HG02852 (cell line): ENCODE results near the gene OR6B1.

ENCODE experiments used
- ATAC-seq: cut with Tn5 transposase; IDR thresholded peaks from one replicate; pipeline ENCODE4 v1.9.1; 2021; ENCODE audit warnings: mild to moderate bottlenecking, moderate library complexity; ENCODE audit not compliant: unreplicated experiment

The OR6B1 gene

DNA sequence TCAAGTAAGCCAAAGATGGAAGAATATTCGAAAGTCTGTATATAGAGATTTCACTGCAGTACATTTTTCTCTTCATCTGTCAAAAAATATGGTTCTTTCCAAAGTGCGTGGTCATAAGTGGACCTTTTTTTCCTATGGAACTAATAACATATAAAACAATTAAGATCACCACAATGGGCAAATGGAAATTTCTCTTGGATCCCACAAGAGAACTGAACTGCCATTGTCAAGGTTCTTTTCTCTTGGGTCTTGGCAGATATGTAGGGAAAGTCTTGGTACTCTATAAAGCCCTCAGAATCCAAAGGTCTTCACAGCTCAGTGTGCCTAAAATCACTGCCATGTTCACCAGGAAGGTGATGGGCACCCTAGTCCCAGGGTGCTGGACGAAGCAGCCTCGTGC, at the start of gene OR6B1:
TSS of gene OR6B1 (plus strand) at position 301 of the 400 bp plus-strand sequence. CDS start 3,677 bp downstream, outside the sequence.
- no peak for ATAC-seq

DNA sequence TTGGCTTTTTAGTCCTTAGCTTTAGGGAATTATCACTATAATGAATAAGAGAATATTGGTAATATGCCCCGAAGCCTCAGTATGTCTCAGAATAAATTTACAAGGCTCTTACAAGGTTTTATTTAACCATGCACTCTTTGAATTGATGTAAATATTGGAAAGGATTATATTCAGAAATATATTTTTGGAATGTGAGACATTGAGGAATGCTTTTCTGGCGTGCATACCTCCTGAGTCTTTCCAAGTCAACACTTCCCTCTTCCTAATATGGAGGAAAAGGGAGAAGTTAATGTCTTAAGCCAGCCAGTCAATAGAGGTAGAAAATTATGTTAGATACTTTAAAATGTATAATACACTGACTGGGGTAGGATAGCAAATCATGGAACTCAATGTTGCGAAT, 46.7 kb upstream of the OR6B1 start:
- no peak for ATAC-seq

DNA sequence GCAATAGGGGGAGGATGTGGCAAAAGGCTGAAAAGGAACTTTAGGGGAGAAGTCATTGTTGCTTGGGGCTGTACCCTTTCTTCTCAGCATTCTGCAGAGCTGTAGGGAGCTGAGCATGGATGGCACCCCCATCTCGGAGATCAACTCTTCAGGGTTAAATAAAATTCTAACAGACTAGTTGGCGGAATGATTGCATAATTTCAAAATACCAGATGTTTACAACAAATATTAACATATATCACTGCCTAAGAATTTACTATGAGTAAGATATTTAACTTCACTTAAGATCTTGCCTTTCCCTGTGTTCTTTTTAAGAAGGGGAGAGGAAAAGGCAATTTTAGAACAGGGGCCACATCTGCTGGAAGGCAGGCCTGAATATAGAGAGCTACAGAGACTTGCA, 46.0 kb upstream of the OR6B1 start:
- ATAC-seq = no peak

DNA sequence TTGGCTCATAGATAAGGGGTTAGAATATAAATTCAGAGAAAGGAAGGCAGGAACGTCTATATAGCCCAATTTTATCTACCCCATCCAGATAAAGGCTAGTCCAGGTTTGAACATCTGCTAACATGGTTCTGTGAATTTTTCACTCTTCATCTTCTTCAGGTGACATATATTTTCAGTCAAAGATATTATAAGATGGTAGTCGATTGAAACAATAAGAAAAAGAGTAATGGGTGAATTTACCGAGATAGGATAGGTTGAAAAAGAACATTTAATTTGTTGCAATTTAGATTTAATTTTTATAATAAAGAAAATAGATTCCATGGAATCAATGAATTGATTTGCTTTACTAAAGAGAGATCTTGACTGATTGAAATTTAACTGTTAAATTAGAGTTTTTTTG, 45.6 kb upstream of the OR6B1 start, which contains the start of gene OR2F1:
TSS of gene OR2F1 (plus strand) at position 301 of the 400 bp plus-strand sequence. CDS start 5,127 bp downstream, outside the sequence.
- no peak for ATAC-seq

DNA sequence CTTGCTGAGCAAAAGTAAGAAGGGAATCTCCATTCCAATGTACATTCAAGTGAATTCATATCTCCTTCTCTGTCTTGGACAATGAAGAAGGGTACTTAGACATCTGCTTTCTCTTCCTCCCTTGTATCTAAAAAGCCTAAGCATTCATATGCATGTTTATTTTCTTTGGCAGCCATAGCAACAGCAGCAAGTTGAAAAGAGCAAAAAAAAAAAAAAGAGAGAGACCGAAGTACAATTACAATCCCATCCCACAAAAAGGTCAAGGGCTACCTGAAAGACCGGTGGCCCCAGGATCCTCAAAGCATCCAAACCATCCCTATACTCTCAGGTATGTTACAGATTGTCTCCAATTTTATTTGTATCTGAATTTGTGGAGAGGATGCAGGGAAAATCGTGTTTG, 41.3 kb upstream of the OR6B1 start:
- ATAC-seq = no peak

DNA sequence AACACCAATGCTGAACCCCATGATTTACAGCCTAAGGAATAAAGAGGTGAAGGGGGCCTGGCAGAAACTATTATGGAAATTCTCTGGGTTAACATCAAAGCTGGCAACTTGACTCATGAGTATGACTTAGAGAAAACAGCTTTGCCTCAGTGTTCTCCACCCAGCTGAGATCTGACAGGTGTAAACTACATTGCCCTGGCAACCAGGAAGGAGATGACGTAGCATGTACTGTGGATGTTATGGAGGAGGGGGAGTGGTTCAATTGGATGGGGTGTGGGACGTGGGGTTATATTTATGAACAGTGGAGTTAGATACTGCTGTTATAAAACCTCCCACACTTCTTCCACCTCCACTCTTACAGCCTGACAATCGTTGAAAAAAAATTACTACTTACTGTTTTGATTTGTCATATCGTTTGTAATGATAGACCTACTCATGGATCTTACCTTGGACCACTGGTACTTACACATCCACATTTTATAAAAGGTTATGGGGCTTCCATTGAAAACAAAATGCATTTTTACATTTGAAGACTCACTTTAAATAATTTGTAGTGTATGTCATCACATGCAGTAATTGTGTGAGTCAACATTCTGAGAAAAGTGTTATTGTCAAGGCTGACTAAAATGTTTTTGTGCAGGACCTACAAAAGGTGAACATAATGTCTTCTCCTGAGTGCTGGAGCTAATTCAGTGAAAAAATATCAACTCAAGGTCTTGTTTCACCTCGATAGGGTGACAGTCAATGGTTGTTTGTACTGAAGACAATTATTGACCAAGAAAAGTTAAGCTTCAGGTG, 39.1 kb upstream of the OR6B1 start:
- no peak for ATAC-seq

DNA sequence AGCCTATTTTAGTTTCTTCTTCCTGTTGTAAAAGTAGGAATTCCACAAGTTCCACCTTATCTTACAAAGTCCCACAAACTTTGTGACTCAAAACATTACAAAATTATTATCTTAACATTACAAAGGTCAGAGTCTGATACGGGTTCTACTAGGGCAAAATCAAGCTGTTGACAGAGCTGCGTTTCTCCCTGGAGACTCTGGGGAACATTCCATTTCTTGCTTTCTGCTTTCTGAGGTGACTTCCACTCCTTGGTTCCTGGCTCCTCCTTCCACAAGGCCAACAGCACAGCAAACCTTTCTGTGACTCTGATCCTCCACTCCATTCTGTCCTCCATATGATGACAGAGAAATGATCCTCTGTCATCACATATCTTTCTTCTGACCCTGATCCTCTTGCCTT, 34.8 kb upstream of the OR6B1 start:
- ATAC-seq = no peak

DNA sequence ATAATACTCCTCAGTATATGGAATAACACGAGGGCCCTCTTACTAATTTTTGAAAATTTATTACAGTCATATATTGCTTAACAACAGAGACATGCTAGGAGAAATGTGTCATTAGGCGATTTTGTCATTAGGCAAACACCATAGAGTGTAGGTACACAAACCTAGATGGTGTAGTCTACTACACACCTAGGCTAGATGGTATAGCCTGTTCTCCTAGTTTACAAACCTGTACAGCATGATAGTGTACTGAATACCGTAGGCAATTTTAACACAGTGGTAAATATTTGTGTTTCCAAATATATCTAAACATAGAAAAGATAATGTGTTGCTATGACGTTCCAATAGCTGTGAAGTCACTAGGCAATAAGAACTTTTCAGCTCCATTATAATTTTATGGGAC, 32.7 kb upstream of the OR6B1 start:
- ATAC-seq = no peak

DNA sequence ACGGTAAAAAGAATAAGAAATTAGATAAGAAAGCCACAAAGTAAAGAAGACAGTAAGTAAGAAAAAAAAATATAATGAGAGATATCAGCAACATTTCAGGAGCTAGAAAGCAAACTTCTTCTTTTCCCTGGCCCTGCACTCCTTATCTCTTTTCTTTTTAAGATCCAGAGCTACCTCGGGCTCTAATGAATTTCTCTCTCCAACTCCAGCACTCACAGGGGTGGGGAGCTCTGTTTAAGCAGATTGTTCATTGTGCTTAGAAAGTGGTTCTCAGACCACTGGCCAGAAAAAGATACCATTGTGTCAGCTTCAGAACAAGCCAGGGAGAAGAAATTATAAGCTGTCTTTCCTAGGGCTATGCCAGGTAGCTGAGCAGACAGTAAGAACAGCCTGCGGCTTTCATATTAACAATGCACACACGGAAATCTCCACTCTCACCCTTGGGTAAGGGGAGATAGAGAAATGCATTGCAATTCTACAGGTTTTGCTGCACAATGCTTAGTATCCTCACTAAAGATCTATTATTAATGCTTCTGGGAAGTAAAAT, 26.2 kb upstream of the OR6B1 start:
- no peak for ATAC-seq

DNA sequence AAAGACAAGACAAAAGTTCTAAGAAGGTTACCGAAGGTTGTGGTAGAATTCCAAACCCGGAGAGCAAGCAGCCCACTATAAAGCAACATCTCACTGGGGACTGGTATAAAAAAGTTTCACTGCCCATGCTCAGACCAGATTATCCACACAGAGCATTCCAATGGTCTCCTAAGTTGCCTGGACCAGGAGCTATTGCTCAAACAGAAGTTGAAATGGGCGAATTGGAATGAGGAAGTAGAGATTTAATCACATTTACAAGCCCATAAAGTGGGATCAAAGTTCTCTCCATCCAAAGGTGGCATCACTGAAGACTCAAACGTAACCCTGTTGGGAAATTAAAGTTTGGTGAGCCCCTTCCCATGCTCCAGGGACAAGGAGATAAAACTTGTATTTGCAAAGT, 25.7 kb upstream of the OR6B1 start:
- no peak for ATAC-seq

DNA sequence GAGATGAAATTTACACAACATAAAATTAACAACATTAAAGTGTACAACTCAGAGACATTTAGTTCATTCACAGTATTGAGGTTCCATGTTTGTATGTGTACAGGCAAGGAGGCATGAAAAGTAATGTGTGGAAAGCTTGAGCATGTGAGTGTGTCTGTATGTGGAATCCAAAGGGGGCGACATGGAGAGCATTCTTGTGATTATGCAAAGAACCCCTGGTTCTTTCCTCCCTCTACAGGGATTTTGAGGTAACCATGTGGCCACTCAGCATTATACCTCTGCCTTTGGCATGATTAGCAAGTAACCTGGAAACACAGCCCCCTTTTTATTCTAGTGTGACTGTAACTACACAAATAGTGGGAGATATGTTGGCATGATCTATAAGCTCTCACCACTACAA, 24.5 kb upstream of the OR6B1 start:
- ATAC-seq = no peak

DNA sequence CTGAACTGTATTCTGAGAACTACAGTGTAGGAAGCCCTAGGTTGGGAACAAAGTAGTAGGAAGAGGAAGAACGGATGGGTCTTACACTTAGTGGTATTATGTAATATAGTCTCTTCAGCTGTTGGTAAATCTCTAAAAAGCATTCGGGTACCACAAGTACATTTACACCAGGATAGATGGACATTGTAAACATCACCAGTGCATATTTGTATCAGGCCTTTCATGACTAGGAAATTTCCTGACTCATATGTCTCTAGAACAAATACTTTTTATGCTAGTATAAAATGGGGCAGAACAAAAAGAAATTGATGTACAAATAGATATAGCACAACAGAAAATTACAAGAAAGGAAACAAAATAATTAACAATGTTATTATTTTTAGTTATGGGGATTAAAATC, 21.5 kb upstream of the OR6B1 start:
- no peak for ATAC-seq

DNA sequence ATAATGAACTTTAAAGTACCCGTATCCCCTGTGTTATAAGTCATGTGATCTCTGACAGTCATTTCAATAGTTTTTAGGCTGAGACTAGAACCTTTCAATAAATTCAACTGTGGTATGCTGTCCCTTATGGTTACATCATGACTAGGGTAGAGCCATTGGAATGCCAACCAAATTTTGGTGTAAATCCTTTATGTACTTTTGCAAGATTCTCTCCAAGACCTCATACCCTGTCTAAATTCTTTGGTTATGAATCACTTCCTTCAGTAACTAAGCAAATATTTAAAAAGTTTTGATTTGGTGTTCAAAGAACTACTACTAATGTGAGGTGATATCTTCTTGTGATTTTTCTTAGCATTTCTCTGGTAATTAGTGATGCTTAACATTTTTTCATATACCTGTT, 20.8 kb upstream of the OR6B1 start:
- no peak for ATAC-seq

DNA sequence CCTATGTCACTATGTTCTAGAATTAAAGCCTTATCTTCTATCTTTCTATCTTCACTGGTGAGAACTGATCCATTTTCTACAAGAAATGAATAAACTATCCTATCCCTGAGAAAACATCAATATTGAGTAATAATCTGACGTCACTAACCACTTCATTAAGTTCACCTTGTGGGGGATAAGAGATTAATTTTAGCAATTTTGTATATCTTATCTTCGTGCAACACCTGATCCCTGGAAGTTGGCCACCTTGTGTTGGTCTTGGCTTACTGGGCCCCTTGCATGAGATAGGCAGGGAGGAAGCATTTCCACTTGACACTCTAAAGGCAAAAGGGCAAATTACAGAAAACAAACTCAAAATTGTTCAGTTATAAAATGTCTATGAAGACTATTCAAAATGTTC, 20.1 kb upstream of the OR6B1 start:
- ATAC-seq = no peak

DNA sequence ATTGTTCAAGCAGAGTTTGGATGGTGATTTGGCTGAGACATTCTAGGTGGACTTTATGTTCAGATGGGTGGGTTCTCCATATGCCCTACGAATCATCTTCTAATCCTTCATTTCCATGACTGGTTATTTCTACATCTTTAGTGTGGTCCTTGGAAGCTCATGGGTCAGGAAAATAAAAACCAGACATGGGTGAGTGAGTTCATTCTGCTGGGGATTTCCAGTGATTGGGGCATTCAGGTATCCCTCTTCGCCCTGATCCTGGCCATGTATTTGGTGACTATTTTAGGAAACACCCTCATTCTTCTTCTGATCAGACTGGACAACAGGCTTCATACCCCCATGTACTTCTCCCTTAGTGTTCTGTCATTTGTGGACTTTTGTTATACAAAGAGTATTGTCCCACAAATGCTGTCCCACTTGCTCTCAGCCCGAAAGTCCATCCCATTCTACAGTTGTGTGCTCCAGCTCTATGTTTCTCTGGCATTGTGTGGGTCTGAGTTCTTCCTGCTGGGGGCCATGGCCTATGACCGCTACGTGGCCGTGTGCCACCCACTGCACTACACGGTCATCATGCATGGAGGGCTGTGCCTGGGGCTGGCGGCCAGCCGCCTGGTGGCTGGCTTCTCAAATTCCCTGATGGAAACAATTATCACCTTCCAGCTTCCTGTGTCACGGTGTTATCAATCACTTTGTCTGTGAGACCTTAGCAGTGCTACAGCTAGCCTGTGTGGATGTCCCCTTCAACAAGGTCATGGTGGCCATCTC, 19.2 kb upstream of the OR6B1 start:
- no peak for ATAC-seq

DNA sequence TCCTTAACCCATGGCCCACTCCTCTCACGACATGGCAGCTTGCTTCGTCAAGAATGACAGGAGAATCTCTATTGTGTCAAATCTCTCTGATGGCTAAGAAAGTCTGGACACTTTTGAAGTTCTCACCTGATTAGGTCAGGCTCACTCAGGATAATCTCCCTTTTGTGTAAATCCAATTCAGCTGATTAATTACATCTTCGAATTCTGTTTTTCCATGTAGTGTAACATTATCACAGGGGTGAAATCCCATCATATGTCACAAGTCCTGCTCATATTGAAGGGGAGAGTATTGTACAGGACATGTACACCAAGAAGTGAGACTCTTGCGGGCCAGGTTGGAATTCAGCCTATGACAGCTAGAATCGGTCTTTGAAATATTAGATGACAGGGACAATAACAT, 16.2 kb upstream of the OR6B1 start:
- ATAC-seq = no peak

DNA sequence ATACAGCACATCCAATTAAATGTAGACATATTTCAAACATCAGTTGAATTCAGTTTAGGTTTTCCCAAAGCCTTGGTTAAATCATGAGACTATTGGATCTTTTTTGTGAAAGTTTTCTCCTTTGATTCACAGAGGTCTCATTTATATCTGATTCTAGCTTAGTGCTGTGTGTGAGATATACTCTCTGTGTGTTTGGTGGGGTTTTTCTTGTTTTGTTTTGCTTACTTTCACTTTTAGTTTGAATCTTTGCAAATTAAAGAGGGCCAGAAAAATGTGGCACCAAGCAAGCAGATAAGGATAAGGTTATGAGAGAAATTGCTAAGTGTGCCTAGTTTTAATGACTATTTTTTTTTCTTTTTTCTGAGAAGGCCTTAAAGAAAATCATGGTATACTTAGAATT, 12.6 kb upstream of the OR6B1 start:
- ATAC-seq = peak; percentile 82

DNA sequence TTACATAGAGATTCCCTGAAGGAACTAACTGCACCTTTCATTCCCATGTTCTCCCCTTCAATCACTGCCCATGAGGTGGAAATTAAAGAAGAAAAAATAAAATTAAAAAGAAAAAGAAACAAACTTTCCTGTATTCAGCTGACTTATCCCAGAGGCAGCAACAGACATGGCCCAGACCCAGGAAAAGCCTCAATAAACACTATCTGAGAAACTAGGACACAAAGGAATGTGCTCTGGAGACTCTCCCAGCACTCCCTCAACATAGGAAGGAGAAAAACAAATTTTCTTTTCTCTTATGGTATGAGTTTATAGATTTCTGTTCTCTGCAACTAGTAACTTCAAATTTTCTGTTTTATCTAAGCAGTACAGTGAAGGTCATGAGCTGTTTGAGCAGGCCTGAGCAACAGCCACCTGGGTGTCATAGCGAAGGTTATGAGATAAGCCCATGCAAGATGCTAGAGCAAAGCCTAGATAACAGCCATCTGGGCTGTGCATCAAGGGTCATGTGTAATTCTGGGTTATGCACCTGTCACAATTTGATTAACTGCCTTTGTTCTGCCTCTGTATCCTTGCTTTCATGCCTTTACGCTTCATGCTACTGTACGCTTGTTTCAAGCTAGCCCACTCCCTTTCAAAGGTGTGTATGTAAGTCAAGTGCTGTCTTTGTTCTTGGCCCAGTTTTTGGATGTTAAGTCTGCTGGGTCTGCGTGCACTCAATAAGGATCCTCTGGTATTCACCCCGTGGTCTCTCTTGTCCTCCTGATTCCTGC, 11.0 kb upstream of the OR6B1 start:
- no peak for ATAC-seq

DNA sequence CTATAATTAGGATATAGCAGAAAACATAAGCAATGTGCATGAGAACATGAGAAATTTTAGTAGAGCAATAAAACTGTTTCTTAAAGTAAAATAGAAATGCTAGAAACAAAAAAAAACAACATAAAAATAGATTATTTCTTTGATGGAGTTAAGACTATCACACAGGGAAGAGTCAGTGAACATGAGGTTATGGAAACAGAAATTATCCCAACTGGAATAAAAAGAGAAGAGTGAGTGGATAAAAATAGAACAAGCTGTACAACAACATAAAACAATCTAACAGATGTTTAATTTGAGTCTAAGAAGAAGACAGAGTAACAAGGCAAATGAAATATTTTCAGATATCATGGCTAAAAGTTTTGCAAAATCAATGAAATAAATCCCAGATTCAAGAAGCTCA, 7.5 kb upstream of the OR6B1 start:
- ATAC-seq = no peak

DNA sequence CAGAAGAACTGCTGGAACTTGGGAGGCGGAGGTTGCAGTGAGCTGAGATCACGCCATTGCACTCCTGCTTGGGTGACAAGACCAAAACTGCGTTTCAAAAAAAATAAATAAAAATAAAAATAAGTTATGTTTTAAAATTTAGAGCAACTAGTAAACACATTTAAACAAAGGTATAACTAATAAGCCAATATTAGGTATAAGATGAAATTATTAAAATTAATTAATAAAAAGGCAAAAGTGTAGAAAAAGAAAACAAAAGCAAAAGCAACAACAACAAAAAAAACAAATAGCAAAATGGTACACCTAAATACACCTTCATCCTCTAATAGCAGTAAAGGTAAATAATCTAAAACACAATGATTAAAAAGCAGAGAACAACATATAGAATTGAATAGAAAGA, 6.2 kb upstream of the OR6B1 start:
- ATAC-seq = no peak

DNA sequence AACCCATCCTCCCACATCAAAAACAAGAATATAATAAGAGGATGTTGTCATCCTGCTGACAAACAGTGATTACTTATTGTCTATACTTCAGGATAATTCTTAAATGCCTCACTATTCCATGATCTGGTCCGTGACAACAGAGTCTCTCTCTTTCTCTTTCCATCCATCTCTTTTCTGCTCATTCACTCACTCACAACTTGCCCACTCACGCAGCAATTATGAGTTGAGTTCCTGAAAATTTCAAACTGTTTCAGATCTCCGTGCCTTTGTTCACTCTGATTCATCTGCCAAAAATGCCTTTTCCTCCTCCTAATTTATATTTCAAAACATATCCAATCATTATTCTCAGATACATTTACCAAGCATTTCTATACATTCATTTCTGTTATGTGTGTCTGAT, 1.4 kb downstream of the OR6B1 start:
- no peak for ATAC-seq
